Tongue (tissue), 2 donors: ENCODE results near the gene BEND6. TPM values are rescaled to one million over a fixed set of nuclear protein-coding genes. Genes with fewer than 3 reads are reported as not detected.
"Not testable (repeated sequence)": the region's sequence is repeated elsewhere in the genome, so short reads cannot be mapped to it uniquely, and the experiment has no call there.

Experiments used
- DNase-seq: peaks from one replicate; pipeline ENCODE4 v3.0.0-alpha.2; 2015
- total RNA-seq: library from RNA; depleted of rRNA; stranded (reverse); fragments of >200 nt; gene quantifications from one replicate; pipeline ENCODE4 v1.2.3, GENCODE V29; 2014

The BEND6 gene
- total RNA-seq, 1 donor from 2014 or later = 4.9 TPM

GRCh38 chr6:56984361-56984760 is 29.5 kb downstream of the BEND6 start:
- no peak for DNase-seq

GRCh38 chr6:56984884-56985283 is 30.0 kb downstream of the BEND6 start:
- DNase-seq = no peak

GRCh38 chr6:56986611-56987010 is 31.7 kb downstream of the BEND6 start:
- DNase-seq = no peak

- no peak for DNase-seq
Observed at GRCh38 chr6:56988145-56988544, 33.2 kb downstream of the BEND6 start.

GRCh38 chr6:56992036-56992435 is 37.1 kb downstream of the BEND6 start:
- no peak for DNase-seq

GRCh38 chr6:56992703-56993102 is 37.8 kb downstream of the BEND6 start:
- no peak for DNase-seq

GRCh38 chr6:56995347-56995902 is 40.5 kb downstream of the BEND6 start:
- no peak for DNase-seq

- no peak for DNase-seq
Observed at GRCh38 chr6:56996401-56996800, 41.5 kb downstream of the BEND6 start.

GRCh38 chr6:56999049-56999448 is 44.1 kb downstream of the BEND6 start:
- no peak for DNase-seq

GRCh38 chr6:56999748-57000147 is 44.8 kb downstream of the BEND6 start:
- DNase-seq = not testable (repeated sequence)

GRCh38 chr6:57002197-57002596 is 47.3 kb downstream of the BEND6 start:
- DNase-seq = no peak

- no peak for DNase-seq
Observed at GRCh38 chr6:57004292-57004691, 49.4 kb downstream of the BEND6 start.

GRCh38 chr6:57006101-57006500 is 51.2 kb downstream of the BEND6 start:
- no peak for DNase-seq

GRCh38 chr6:57008069-57008468 is 53.2 kb downstream of the BEND6 start:
- not testable (repeated sequence) for DNase-seq

- DNase-seq = peak; percentile 18
Observed at GRCh38 chr6:57013521-57013926, 58.6 kb downstream of the BEND6 start.

- DNase-seq = no peak
Observed at GRCh38 chr6:57017069-57017468, 62.2 kb downstream of the BEND6 start.

GRCh38 chr6:57017841-57018240 is 62.9 kb downstream of the BEND6 start:
- no peak for DNase-seq

- no peak for DNase-seq
Observed at GRCh38 chr6:57019434-57019833, 64.5 kb downstream of the BEND6 start.

- DNase-seq = peak; percentile 49
Observed at GRCh38 chr6:57021086-57021720, 66.3 kb downstream of the BEND6 start.

GRCh38 chr6:57024321-57024720 is 69.4 kb downstream of the BEND6 start:
- DNase-seq = no peak

GRCh38 chr6:57024775-57025174 is 69.9 kb downstream of the BEND6 start:
- no peak for DNase-seq

GRCh38 chr6:57026001-57026400 is 71.1 kb downstream of the BEND6 start:
- DNase-seq = no peak

- DNase-seq = no peak
Observed at GRCh38 chr6:57027301-57027700, 72.4 kb downstream of the BEND6 start.

GRCh38 chr6:57029213-57029612 is 74.3 kb downstream of the BEND6 start:
- no peak for DNase-seq
